HFF-Myc (cell line): ENCODE results near the gene TNF.
A peak's percentile ranks its signal among the peaks of the same experiment; 100 is the strongest.

Experiments used
- DNase-seq: peaks from one replicate; pipeline ENCODE4 v3.0.0-alpha.2; 2011; ENCODE audit warnings: low read depth; ENCODE audit errors: extremely low read depth
- H3K4me3 ChIP-seq: replicated peaks from 2 replicates; pipeline ENCODE4 v1.5.1; 2011; ENCODE audit warnings: low read depth, mild to moderate bottlenecking, control low read depth, low read length
- CTCF ChIP-seq: IDR thresholded peaks from 2 replicates; pipeline ENCODE4 v1.5.1; 2012; ENCODE audit warnings: mild to moderate bottlenecking, low read depth, low read length, control low read depth; ENCODE audit errors: missing control alignments

The TNF gene

DNA sequence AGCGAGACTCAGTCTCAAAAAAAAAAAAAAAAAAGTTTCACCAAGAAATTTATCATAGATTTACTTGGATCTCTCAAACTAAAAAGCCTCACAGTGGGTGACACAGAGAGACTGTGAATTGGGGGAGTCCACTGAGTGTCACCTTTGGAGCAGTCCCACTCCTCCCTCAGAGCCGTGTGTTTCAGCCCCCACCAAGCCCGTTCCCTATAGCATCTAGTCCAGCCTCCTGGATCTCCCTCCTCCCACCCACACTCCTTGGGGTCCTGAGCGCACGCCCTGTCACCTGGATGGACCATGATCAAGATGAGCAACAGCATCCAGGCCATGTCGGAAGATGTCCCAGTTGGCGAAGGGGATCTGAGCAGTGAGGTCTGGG, 17.0 kb downstream of the TNF start:
- no peak overlapping the region for H3K4me3 ChIP-seq
- no peak for TF ChIP-seq CTCF

GRCh38 chr6:31597006-31597405, 21.6 kb downstream of the TNF start:
- no peak for DNase-seq
- no peak overlapping the region for H3K4me3 ChIP-seq
- TF ChIP-seq CTCF, result peak; percentile 26

More for the DNA sequence above, 17.0 kb downstream of the TNF start:
- DNase-seq, result no peak

DNA sequence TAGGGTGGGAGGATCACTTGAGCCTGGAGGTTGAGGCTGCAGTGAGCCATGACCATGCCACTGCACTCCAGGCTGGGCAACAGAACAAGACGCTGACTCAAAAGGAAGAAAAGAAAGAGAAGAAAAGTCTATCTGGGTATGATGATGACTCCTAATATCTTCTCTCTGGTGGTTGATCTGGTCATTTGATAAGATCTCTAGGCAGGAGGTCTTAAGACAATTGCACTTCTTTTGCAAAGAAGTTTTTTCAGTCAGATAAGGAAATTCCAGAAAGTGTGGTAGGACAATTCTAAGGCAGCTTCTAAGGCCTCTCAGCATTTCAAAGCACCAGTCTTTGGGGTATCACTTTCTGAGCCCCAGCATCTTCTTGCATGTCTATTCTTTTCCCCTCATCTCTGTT, 32.0 kb downstream of the TNF start:
- no peak for TF ChIP-seq CTCF
- no peak overlapping the region for H3K4me3 ChIP-seq
- DNase-seq, result no peak

DNA sequence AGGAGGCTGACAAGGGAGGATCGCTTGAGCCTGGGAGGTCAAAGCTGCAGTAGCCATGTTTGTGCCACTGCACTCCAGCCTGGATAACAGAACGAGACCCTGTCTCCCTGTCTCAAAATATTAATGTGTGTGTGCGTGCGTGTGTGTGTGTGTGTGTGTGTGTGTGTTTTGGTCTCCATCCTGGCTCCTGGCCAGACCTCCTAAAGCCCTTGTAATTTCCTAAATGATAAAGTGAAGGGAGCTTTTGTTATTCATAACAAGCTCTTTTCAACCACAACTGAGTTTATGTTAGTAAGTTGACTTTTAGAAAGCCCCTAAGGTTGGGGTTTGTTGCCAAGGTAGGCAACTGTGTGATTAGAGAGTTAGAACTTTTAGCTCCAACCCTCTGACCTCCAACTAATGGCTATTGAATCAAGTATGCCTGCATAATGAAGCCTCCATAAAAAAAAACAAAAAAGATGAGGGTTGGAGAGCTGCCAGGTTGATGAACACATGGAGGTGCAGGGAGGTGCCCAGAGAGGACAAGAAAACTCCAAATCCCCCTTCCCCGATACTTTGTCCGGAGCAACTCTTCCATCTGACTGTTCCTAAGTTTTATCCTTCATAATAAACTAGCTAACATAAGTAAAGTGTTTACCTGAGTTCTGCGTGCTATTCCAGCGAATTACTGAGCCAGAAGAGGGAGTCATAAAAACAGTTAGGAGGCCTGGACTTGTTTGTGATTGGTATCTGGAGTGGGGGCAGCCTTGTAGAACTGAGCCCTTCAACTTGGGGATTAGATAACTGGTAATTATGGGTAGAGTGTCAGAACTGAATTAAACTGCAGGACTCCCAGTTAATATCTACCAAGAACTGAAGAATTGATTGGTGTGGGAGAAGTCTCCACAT, 34.4 kb downstream of the TNF start:
- TF ChIP-seq CTCF, result no peak
- DNase-seq, result no peak
- no peak overlapping the region for H3K4me3 ChIP-seq

GRCh38 chr6:31610968-31611367, 35.6 kb downstream of the TNF start:
- no peak for DNase-seq
- no peak for TF ChIP-seq CTCF

GRCh38 chr6:31614075-31614619, 38.8 kb downstream of the TNF start:
- DNase-seq, result no peak
- TF ChIP-seq CTCF, result no peak
- no peak overlapping the region for H3K4me3 ChIP-seq

More at GRCh38 chr6:31610968-31611367, 35.6 kb downstream of the TNF start:
- H3K4me3 ChIP-seq, result no peak overlapping the region
